Parathyroid adenoma (tissue), 2 donors: ENCODE results near the gene OLR1.

Source experiments
- H2AFZ ChIP-seq: fragments of 300-600 bp; sonication (generic); one replicate; pipeline ENCODE4 v1.7.0; 2017; ENCODE audit warnings: antibody characterized with exemption, mild to moderate bottlenecking
- H3K27ac ChIP-seq: fragments of 300-600 bp; sonication (generic); one replicate; pipeline ENCODE4 v1.7.0; 2017
- H3K27me3 ChIP-seq: fragments of 300-600 bp; sonication (generic); one replicate; pipeline ENCODE4 v1.7.0; 2017; ENCODE audit warnings: low read length; ENCODE audit not compliant: control insufficient read depth, insufficient read depth
- H3K36me3 ChIP-seq: fragments of 300-600 bp; sonication (generic); one replicate; pipeline ENCODE4 v1.7.0; 2017; ENCODE audit warnings: low read length; ENCODE audit not compliant: control insufficient read depth, insufficient read depth
- H3K4me1 ChIP-seq: fragments of 300-600 bp; sonication (generic); one replicate; pipeline ENCODE4 v1.7.0; 2017; ENCODE audit warnings: control low read depth
- H3K4me2 ChIP-seq: fragments of 300-600 bp; sonication (generic); one replicate; pipeline ENCODE4 v1.7.0; 2017; ENCODE audit warnings: low read length
- H3K4me3 ChIP-seq: fragments of 300-600 bp; sonication (generic); one replicate; pipeline ENCODE4 v1.7.0; 2017; ENCODE audit warnings: low read depth, low read length
- H3K79me2 ChIP-seq: fragments of 300-600 bp; sonication (generic); one replicate; pipeline ENCODE4 v1.7.0; 2017; ENCODE audit warnings: control low read depth
- H3K9ac ChIP-seq: fragments of 300-600 bp; sonication (generic); one replicate; pipeline ENCODE4 v1.7.0; 2017; ENCODE audit warnings: mild to moderate bottlenecking
- H3K9me3 ChIP-seq: fragments of 300-600 bp; sonication (generic); one replicate; pipeline ENCODE4 v1.7.0; 2017; ENCODE audit warnings: low read length; ENCODE audit not compliant: control insufficient read depth
- TF ChIP-seq, protein P1 (sequence below): fragments of 300-600 bp; sonication (generic); IDR thresholded peaks from one replicate; pipeline ENCODE4 v1.7.0; 2017; ENCODE audit warnings: antibody characterized with exemption, mild to moderate bottlenecking
- donor health status: primary hyperparathyroidism.

The OLR1 gene

DNA sequence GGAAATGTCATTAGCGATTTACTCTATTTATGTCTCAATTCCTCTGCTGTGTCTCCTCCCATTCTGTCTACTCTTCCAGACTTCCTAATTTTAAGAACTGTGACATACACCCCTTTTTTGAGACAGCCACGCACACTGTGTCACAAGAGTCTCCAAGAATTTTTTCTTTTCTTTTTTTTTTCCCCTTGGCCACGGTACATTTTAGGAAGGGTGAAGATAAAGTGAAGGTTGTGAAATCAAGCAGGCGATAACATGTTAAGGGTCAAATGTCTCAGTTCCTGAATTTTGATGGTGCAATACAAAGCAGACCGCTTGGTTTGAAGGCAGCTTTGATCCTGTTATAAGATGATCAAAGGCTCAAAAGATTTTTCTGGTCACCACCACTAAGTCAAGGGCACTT, 4.3 kb downstream of the OLR1 start:
- Histone ChIP-seq H2AFZ (no peak overlapping the region), H3K36me3 (no peaks in the 10 kb centered on the region), H3K9me3 (no peaks in the 10 kb centered on the region), H3K27me3 (no peaks in the 10 kb centered on the region), H3K79me2 (no peaks in the 10 kb centered on the region), H3K4me3 (no peak overlapping the region), H3K27ac (no peak overlapping the region), H3K4me2 (no peak overlapping the region), H3K9ac (no peak overlapping the region), H3K4me1 (no peaks in the 10 kb centered on the region)
- TF ChIP-seq, protein P1, sequence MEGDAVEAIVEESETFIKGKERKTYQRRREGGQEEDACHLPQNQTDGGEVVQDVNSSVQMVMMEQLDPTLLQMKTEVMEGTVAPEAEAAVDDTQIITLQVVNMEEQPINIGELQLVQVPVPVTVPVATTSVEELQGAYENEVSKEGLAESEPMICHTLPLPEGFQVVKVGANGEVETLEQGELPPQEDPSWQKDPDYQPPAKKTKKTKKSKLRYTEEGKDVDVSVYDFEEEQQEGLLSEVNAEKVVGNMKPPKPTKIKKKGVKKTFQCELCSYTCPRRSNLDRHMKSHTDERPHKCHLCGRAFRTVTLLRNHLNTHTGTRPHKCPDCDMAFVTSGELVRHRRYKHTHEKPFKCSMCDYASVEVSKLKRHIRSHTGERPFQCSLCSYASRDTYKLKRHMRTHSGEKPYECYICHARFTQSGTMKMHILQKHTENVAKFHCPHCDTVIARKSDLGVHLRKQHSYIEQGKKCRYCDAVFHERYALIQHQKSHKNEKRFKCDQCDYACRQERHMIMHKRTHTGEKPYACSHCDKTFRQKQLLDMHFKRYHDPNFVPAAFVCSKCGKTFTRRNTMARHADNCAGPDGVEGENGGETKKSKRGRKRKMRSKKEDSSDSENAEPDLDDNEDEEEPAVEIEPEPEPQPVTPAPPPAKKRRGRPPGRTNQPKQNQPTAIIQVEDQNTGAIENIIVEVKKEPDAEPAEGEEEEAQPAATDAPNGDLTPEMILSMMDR, result no peak

DNA sequence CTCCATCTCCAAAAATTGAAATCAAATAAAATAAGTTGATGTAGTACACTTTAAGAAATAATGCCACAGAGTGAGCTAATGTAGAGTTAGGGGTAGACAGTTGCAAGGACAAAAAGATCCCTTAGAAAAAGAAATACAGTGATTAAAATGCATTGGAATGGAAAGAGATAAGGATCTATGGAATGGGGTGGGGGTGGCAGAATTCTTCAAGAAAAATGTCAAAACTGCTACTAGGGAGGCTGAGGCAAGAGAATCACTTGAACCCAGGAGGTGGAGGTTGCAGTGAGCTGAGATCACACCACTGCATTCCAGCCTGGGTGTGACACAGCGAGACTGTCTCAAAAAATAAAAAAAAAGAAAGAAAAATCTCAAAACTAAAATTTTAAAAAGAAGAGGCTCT, 6.5 kb downstream of the OLR1 start:
- H3K4me3 ChIP-seq, result no peak overlapping the region
- no peak overlapping the region for H3K27ac ChIP-seq
- no peak overlapping the region for H2AFZ ChIP-seq
- no peaks in the 10 kb centered on the region for H3K27me3 ChIP-seq
- no peaks in the 10 kb centered on the region for H3K36me3 ChIP-seq
- no peak overlapping the region for H3K4me2 ChIP-seq
- H3K9ac ChIP-seq, result no peak overlapping the region
- TF ChIP-seq, protein P1, result no peak
- no peaks in the 10 kb centered on the region for H3K79me2 ChIP-seq
- no peaks in the 10 kb centered on the region for H3K4me1 ChIP-seq
- H3K9me3 ChIP-seq, result no peaks in the 10 kb centered on the region

DNA sequence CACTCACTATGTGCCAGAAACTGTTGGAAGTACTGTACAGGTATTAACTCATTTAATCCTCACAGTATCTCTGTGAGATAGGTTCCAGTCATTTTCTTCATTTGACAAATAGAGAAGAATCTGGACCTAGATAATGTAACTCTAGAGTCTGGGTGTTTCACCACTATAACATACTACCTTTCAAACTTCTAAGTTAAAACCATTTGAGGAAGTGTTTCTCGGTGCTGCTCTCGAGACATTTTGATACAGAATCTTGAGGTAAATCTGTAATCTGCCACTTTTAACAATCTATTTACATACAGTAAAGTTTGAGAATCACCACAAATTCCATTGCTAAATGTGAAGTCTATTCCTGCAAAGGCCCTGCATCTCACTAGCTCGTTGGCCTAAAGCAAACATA, 8.8 kb downstream of the OLR1 start:
- Histone ChIP-seq H3K4me2 (no peak overlapping the region), H3K27me3 (no peaks in the 10 kb centered on the region), H3K9me3 (no peaks in the 10 kb centered on the region), H3K36me3 (no peaks in the 10 kb centered on the region), H3K4me1 (no peaks in the 10 kb centered on the region), H3K4me3 (no peak overlapping the region), H3K27ac (no peak overlapping the region), H2AFZ (no peak overlapping the region), H3K79me2 (no peaks in the 10 kb centered on the region), H3K9ac (no peak overlapping the region)
- TF ChIP-seq, protein P1, result no peak

DNA sequence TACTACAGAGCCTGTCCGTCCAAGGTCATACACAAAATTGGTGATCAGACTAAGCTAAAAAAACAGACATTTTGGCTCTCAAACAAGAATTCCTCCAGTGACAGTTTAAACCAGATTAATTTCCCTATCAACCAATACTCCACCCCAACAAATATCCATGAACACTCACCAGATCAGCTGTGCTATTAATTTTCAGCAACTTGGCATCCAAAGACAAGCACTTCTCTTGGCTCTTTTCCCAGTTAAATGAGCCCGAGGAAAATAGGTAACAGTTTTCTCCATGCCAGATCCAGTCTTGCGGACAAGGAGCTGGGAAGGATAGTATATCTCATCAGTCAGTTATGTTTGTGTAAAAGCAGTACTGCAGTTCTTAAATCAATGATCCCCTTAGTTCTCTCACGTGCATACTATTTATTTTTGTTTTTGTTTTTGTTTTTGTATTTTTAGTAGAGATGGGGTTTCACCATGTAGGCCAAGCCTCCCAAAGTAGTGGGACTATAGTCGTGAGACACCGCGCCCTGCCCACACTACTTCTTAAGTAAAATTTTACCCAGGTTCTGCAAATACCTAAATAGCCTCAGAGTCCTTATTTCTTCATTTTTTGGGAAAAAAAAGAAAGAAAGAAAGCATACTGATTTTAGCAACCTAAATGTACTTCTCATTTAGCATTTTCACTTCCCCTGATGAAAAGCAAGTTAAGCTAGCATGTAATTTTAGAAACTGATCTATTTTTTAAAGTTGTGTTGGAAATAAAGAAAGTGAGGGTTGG, 11.1 kb downstream of the OLR1 start:
- TF ChIP-seq, protein P1, result no peak
- H3K4me1 ChIP-seq, result no peaks in the 10 kb centered on the region
- no peak overlapping the region for H3K27ac ChIP-seq
- no peaks in the 10 kb centered on the region for H3K9me3 ChIP-seq
- H3K79me2 ChIP-seq, result no peaks in the 10 kb centered on the region
- no peak overlapping the region for H3K9ac ChIP-seq
- no peaks in the 10 kb centered on the region for H3K36me3 ChIP-seq
- H2AFZ ChIP-seq, result no peak overlapping the region
- no peak overlapping the region for H3K4me2 ChIP-seq
- H3K27me3 ChIP-seq, result no peaks in the 10 kb centered on the region
- H3K4me3 ChIP-seq, result no peak overlapping the region

DNA sequence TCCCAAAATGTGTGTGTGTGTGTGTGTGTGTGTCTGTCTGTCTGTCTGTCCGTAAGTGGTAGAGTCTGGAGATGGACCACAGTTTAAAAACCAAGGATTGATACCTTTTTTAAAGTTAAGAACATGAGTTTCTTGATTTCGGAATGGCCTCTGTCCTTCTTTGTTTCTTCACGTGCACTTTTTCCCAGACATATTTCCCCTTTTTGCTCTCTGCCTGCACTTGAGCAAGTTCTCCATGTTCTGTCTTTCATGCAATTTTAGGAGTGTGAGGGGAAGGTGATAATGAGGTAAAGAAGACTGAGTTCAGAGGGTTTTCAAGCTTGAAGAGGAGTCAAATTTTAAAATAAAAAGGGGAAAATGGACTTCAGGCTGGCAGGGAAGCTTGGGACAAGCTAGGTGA, 12.7 kb downstream of the OLR1 start:
- TF ChIP-seq, protein P1, result no peak
- Histone ChIP-seq H3K9me3 (no peaks in the 10 kb centered on the region), H3K4me2 (no peak overlapping the region), H3K36me3 (no peaks in the 10 kb centered on the region), H3K79me2 (no peaks in the 10 kb centered on the region), H2AFZ (no peak overlapping the region), H3K27ac (no peak overlapping the region), H3K9ac (no peak overlapping the region), H3K4me1 (no peaks in the 10 kb centered on the region), H3K4me3 (no peak overlapping the region), H3K27me3 (no peaks in the 10 kb centered on the region)
